ENCODE measurements around the gene GUCY2F.

DNA sequence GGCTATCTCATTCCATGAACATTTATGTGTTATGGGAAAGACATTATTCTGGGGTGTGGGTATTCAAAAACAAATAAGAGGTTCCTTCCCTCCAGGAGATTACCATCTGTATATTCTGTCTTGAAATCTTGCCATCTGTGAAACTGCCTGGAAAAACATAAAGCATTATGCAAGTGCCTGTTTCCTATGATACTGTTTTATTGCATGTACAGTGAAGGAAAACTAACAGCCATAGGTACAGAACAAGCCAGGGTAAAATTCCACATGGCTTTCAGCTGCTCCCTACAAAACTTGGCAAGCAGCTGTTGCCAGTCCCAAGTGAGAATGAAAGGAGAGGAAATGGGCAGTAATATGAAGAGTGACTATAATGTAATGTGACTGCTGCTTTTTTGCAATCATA, 136.0 kb downstream of the GUCY2F start:
- TF ChIP-seq CTCF (IDR thresholded peaks at IDR 0.05) = no peak
- no peak for TF ChIP-seq POLR2A (IDR thresholded peaks at IDR 0.05)
